Heart right ventricle (tissue), 16 donors: ENCODE results near the gene PLCH1. TPM values are rescaled to one million over a fixed set of nuclear protein-coding genes. Genes with fewer than 3 reads are reported as not detected.

Experiments used
- ATAC-seq, 8 donors: fragments of 200-7000 bp; cut with Tn5 transposase; one replicate each; pipeline ENCODE4 v1.9.1; 2020; ENCODE audit warnings: mild to moderate bottlenecking in 8 of 8, moderate library complexity in 8 of 8, moderate number of reproducible peaks in 1 of 8
- DNase-seq, 2 donors: peaks; one replicate each; pipeline ENCODE4 v3.0.0-alpha.2; 2020
- H3K27ac ChIP-seq, 10 donors: fragments of 200-600 bp; sonication (generic) in 2 of 10; one replicate each; pipeline versions ENCODE4 v1.5.0 to v1.8.0; 2020 to 2022; ENCODE audit warnings: mild to moderate bottlenecking in 3 of 10
- H3K27me3 ChIP-seq, 7 donors: fragments of 200-600 bp; one replicate each; pipeline ENCODE4 v1.8.0; 2021 to 2022; ENCODE audit warnings: mild to moderate bottlenecking in 2 of 7
- H3K36me3 ChIP-seq, 9 donors: fragments of 200-600 bp; sonication (generic) in 1 of 9; one replicate each; pipeline versions ENCODE4 v1.5.0 to v1.8.0; 2020 to 2022; ENCODE audit warnings: mild to moderate bottlenecking in 2 of 9
- H3K4me1 ChIP-seq, 9 donors: fragments of 200-600 bp; sonication (generic) in 1 of 9; one replicate each; pipeline versions ENCODE4 v1.5.0 to v1.8.0; 2020 to 2022; ENCODE audit warnings: mild to moderate bottlenecking in 4 of 9
- H3K4me3 ChIP-seq, 10 donors: fragments of 200-600 bp; sonication (generic) in 2 of 10; one replicate each; pipeline versions ENCODE4 v1.5.0 to v1.8.0; 2020 to 2022; ENCODE audit warnings: mild to moderate bottlenecking in 7 of 10, moderate library complexity in 2 of 10
- H3K9me3 ChIP-seq, 11 donors: fragments of 200-600 bp in 10 of 11; sonication (generic) in 2 of 11; one replicate each; pipeline versions ENCODE4 v1.5.0 to v1.8.0; 2013 to 2022; ENCODE audit warnings: mild to moderate bottlenecking in 2 of 11, control low read depth in 1 of 11, moderate library complexity in 1 of 11
- CTCF ChIP-seq, 9 donors: fragments of 200-600 bp; sonication (generic) in 2 of 9; IDR thresholded peaks; one replicate each; pipeline versions ENCODE4 v1.5.0 to v1.8.0; 2021 to 2022; ENCODE audit warnings: antibody characterized with exemption in 9 of 9, mild to moderate bottlenecking in 5 of 9, moderate library complexity in 1 of 9
- WGBS, 2 donors: extraction: QIAGEN DNeasy Blood & Tissue Kit; methylation state at CpG; one replicate each; pipeline ENCODE4 v1.1.7; 2013; ENCODE audit warnings: inconsistent platforms in 1 of 2; 5-methylcytosine and 5-hydroxymethylcytosine counted together
- intact Hi-C, 10 donors: fragments of 100-400 bp; cut with DNase I; formaldehyde crosslinking; loops; one replicate each; pipeline versions ENCODE4 v1.11.1 to v1.14.2; 2022
- polyA plus RNA-seq, 2 donors: library from polyadenylated mRNA; stranded (reverse); fragments of 200-250 nt; gene quantifications; one replicate each; pipeline ENCODE4 v1.2.3, GENCODE V29; 2013
- total RNA-seq, 10 donors: library from RNA; stranded (reverse); fragmentation: NEBNext Ultra II Directional in 3 of 10; extraction: Animal tissue kit (Norgen Biotek cat#: 25700) in 3 of 10; gene quantifications; one replicate each; pipeline versions ENCODE4 v1.2.1 to v1.2.4, GENCODE V29; 2021 to 2023
- donor health status: Arrhythmogenic right ventricular cardiomyopathy.
- donor health status: ischemic (EF 13 %, LVEDD 7.1; RV severe dilation, severe dysfunction).
- donor health status: healthy with polysubstance abuse.
- donor health status: DM: no; HTN: yes; CAD: no.
- donor health status: DM: no; HTN: no; CAD: no.
- donor health status: ischemic (EF 25% LVEDD 6.9; RV normal size, moderate dysfunction).
- donor health status: ischemic (EF 25% LVEDD 5.7; RV mildly dilated, moderate dysfunction).
- donor health status: healthy.
- donor health status: DM: yes; HTN: yes; CAD: no.
- donor health status: Ischemic cardiomyopathy.
- donor health status: ischemic (EF 35%, LVEDD 5.7; RV mildly dilated, moderate dysfunction).
- donor health status: nonischemic (EF 11% LVEDD 7.7; RV severe dilation, severe dysfunction).
- donor health status: DM: yes; HTN: yes; CAD: no.
- donor health status: PGD.
- donor health status: ischemic (EF 29% LVEDD 5.4; RV normal size, mild dysfunction).
- donor health status: nonischemic (EF 23%, LVEDD 6.1; RV moderate dilation, normal function).

PLCH1 gene
- total and polyA plus RNA-seq, 12 donors, result 0.13 to 2.1 (median 0.51) TPM

GRCh38 chr3:155350571-155350970, 394.3 kb downstream of the PLCH1 start:
- H3K27ac ChIP-seq, result no peak overlapping the region
- DNase-seq (no peak), ATAC-seq (no peak)
- H3K27me3 ChIP-seq, result no peaks in the 10 kb centered on the region
- intact Hi-C loops, result loop anchor here in 3 of 10 donors (5.0 to 10.0 kb wide), 3 partner anchors 312 to 354 kb away; no protein-coding TSS in a partner anchor
- TF ChIP-seq CTCF (IDR thresholded peaks at IDR 0.05), result no peak
- H3K9me3 ChIP-seq, result peaks cover 0 to 4% (median 0%) of the 10 kb centered on the region in 11 donors
- H3K4me1 ChIP-seq, result peaks cover 0 to 4% (median 0%) of the 10 kb centered on the region in 9 donors
- WGBS, 2 donors, result 89 to 95% methylated on average over 1 of the region's 1 CpG
- H3K4me3 ChIP-seq, result no peak overlapping the region
- no peaks in the 10 kb centered on the region for H3K36me3 ChIP-seq

DNA sequence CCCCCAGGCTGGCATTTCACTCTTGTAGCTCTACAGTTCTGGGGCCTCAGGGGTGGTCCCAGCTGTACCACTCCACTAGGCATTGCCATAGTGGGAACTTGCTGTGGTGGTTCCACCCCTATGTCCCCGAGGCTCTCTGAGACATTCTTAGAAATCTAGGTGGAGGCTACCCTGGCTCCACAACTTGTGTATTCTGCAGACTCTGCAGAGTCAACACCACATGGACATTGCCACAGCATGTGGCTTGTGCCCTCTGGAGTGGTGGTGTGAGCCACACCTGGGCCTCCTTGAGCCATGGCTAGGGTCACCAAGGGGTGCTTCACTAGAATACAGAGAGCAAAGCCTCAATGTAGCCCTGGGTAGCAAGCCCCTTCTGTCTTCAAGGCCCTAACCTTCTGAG, 397.0 kb downstream of the PLCH1 start:
- intact Hi-C loops, result no loop called here
- no peak for ATAC-seq

DNA sequence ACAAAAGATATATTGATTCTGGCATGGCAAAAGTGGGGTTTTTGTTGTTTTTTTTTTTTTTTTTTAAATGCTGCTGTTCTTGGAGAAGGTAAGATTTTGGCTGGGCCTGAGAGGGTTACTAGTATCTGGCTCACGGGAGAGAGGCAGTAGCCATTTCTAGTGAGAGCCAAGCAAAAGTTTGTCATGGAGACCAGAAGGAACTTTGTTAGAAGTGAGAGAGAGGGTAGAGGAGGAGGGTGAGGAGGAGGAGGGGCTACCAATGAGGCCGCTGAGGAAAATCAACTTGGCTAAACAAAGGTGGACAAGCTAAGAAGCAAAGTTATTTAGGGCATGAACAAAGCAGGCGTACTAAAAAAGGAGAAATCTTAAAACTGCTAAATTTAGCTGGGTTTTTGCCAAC, 402.5 kb downstream of the PLCH1 start:
- ATAC-seq (no peak), DNase-seq (no peak)
- Histone ChIP-seq H3K27me3 (no peaks in the 10 kb centered on the region), H3K4me3 (no peak overlapping the region), H3K9me3 (no peaks in the 10 kb centered on the region), H3K4me1 (no peaks in the 10 kb centered on the region), H3K27ac (no peak overlapping the region), H3K36me3 (no peaks in the 10 kb centered on the region)
- 45 to 49% methylated on average over 3 of the region's 3 CpGs for WGBS, 2 donors
- TF ChIP-seq CTCF (IDR thresholded peaks at IDR 0.05), result no peak
- intact Hi-C loops, result no loop called here

More for the DNA sequence above, 397.0 kb downstream of the PLCH1 start:
- Histone ChIP-seq H3K9me3 (peaks cover 0 to 4% (median 0%) of the 10 kb centered on the region in 11 donors), H3K36me3 (no peaks in the 10 kb centered on the region), H3K4me3 (no peak overlapping the region), H3K4me1 (peaks cover 0 to 3% (median 0%) of the 10 kb centered on the region in 9 donors), H3K27me3 (no peaks in the 10 kb centered on the region), H3K27ac (no peak overlapping the region)
- DNase-seq, result no peak
- 74 to 75% methylated on average over 1 of the region's 1 CpG for WGBS, 2 donors
- no peak for TF ChIP-seq CTCF (IDR thresholded peaks at IDR 0.05)

- Histone ChIP-seq H3K27me3 (no peaks in the 10 kb centered on the region), H3K4me1 (peaks cover 0 to 16% (median 7%) of the 10 kb centered on the region in 9 donors), H3K36me3 (no peaks in the 10 kb centered on the region), H3K9me3 (no peaks in the 10 kb centered on the region), H3K4me3 (no peak overlapping the region), H3K27ac (no peak overlapping the region)
- no peak for TF ChIP-seq CTCF (IDR thresholded peaks at IDR 0.05)
- intact Hi-C loops, result no loop called here
- ATAC-seq (no peak), DNase-seq (no peak)
These were observed 405.8 kb downstream of the PLCH1 start for GRCh38 chr3:155339052-155339451.
